ENCODE results near the gene FAM222B.
"Not testable (repeated sequence)": the region's sequence is repeated elsewhere in the genome, so short reads cannot be mapped to it uniquely, and the experiment has no call there.

FAM222B gene, protein sequence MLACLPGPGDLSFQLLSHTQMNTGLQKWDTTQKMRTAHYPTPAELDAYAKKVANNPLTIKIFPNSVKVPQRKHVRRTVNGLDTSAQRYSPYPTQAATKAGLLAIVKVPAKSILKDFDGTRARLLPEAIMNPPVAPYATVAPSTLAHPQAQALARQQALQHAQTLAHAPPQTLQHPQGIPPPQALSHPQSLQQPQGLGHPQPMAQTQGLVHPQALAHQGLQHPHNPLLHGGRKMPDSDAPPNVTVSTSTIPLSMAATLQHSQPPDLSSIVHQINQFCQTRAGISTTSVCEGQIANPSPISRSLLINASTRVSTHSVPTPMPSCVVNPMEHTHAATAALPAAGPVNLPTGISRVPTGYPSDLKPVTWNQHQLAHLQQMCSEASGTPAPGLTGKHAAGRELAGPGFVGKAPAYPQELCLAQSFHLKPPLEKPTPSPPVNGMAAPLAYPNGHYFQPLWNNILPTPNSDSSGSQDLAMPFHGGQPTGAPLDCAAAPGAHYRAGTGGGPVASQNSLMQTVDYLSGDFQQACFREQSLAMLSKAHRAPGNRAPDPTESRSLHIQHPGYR

DNA sequence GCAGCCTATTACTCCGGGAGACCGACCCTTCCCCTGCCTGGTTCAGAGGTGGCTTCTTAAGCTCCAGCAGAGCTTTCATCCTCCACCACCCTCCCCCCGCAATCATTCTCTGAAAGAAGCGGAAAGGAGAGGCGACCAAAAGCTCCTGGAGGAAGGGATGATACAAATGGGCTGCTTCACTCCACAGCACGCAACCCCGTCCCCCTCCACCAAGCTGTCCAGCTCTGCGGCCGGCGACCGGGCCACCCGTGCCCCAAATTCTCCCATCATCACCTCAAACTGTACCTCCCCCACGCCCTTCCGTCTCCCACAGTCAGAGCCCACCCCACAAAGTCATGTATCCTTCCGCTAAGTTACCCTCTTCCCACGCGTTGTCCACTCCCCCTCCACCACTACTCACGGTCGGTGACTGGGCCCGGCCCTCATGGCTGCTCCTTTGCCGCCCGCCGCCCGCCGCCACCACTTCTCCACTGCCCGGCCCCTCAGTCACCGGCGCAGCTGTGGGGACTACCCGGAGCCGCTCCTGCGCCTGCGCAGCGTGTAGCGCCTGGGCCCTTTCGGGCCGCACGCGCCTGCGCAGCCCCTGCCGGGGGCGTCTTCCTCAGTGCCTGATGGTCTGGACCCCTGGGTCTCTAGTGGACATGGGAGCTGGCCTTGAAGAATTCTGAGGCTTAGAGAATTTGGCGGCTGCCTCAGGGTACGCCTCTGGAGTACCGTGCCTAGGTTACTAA is at the start of gene FAM222B:
TSS of gene FAM222B (minus strand) at position 509 of the 731 bp plus-strand sequence. CDS start 76,123 bp downstream, outside the sequence.
- DNase-seq (ENCODE audit: low read depth): peak; percentile 71

DNA sequence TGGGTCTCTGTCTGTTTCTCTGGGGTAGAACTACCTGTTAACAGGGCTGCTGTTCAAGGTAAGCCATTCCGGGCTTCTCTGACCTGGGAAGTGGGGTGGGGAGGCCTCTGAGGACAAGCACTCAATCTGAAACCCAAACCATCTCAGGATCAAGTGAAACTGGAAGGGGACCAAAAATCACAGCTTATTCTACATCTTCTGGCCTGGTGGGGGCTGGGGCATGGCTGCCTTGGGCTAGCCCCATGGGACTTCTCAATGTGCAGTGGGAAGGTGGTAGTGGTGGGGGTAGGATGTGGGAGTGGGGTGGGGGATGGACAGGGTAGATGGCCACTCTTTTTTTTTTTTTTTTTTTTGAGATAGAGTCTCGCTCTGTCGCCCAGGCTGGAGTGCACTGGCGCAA is 49.4 kb upstream of the FAM222B start:
- no peak for DNase-seq (ENCODE audit: low read depth)

GRCh38 chr17:28891201-28891600 is 48.6 kb upstream of the FAM222B start:
- DNase-seq (ENCODE audit: low read depth): no peak

- DNase-seq (ENCODE audit: low read depth): no peak
Measured at GRCh38 chr17:28889996-28890395, 47.4 kb upstream of the FAM222B start.

- no peak for DNase-seq (ENCODE audit: low read depth)
Measured at GRCh38 chr17:28888832-28889231, 46.2 kb upstream of the FAM222B start.

GRCh38 chr17:28887871-28888471 is 45.4 kb upstream of the FAM222B start:
- no peak for DNase-seq (ENCODE audit: low read depth)

GRCh38 chr17:28885951-28886350 is 43.4 kb upstream of the FAM222B start:
- DNase-seq (ENCODE audit: low read depth): no peak

DNA sequence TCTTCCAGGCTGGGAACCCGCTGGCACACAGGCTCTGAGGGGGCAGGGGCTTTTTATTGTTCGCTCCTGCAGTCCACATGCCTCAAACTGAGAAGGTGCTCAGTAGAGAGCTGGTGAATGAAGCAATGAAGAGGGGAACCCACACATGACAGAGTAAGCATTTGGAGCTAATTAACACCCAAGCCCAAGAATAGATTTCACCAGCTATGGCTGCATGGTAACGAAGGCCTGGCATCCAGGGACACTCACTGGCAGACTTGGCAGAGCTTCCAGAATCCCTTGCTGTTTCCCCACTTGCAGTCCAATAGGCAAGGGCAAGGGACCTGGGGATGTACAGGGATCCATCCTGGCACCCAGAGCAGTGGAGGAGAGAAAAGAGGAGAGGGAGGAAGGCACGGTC is 42.8 kb upstream of the FAM222B start:
- no peak for DNase-seq (ENCODE audit: low read depth)

DNA sequence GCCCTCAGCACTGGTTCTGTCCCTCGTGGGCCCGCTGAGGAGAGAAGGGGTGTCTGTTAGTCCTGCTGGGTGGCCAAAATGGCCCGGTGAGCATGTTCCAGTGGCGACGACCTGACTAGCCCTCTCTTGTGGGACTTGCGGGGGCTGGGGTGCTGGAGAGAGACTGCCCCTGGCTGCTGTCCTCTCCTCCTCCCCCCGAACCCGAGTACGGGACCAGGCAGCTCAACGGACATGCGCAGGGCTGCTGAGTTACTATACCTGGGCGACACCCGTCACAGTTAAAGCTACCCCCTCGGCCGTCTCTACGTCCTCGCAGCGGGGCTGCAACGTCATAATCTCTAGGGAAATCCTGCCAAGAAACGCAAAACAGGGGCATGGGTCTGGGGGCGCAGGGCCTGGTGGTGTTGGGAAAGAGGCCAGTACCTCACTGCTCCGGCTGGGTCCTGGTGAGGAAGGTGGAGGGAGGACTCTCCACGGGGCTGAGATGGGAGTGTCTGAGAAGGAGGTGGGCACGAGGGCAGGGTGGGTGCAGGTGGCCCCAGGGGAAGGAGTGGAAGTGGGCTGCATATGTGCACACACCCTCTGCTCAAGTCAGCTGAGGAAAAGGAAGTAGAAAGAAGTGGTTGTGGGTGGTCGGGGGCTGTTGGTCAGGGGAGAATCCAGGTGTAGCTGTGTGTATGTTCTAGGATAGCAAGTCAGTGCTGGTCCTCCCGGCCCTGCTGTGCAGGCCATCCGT is 41.5 kb upstream of the FAM222B start:
- no peak for DNase-seq (ENCODE audit: low read depth)

GRCh38 chr17:28882154-28882895 is 39.7 kb upstream of the FAM222B start:
- no peak for DNase-seq (ENCODE audit: low read depth)

GRCh38 chr17:28881533-28882056 is 39.0 kb upstream of the FAM222B start:
- no peak for DNase-seq (ENCODE audit: low read depth)

DNA sequence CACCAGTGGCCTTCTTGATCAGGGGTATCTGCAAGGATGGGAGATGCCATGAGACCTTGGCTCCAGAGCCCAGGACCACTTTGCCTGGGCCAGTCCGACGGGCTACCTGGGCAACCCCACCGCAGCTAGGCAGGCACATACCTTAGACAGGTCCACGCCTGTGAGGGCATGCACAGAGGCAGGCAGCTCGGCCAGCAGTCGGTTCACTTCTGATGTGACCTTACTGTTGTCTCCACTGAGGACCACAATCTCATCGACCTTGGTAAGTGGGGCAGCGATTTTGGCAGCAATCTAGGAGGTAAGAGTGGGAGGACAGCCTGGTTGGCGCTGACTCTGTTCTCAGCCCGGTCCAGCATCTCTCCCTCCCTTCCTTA is 38.0 kb upstream of the FAM222B start:
- no peak for DNase-seq (ENCODE audit: low read depth)

GRCh38 chr17:28879886-28880571 is 37.4 kb upstream of the FAM222B start:
- DNase-seq (ENCODE audit: low read depth): no peak

DNA sequence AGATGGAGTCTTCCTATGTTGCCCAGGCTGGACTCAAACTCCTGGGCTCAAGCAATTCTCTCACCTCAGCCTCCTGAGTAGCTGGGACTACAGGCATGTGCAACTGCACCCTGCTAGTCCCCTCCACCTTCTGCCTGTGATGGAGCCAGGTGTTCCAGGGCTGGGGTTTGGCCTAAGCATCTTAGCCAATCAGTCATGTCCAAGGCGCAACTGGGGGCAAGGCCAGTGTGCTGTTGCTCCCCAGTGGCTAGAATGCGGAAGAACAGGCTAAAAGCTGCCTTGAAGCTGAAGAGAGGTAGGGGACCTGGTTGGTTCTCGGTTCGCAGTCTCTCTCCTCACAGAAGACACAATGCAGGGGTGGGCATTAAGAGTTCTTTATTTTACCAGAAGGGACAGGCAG is 36.4 kb upstream of the FAM222B start:
- DNase-seq (ENCODE audit: low read depth): no peak

GRCh38 chr17:28878158-28878910 is 35.7 kb upstream of the FAM222B start:
- DNase-seq (ENCODE audit: low read depth): no peak

DNA sequence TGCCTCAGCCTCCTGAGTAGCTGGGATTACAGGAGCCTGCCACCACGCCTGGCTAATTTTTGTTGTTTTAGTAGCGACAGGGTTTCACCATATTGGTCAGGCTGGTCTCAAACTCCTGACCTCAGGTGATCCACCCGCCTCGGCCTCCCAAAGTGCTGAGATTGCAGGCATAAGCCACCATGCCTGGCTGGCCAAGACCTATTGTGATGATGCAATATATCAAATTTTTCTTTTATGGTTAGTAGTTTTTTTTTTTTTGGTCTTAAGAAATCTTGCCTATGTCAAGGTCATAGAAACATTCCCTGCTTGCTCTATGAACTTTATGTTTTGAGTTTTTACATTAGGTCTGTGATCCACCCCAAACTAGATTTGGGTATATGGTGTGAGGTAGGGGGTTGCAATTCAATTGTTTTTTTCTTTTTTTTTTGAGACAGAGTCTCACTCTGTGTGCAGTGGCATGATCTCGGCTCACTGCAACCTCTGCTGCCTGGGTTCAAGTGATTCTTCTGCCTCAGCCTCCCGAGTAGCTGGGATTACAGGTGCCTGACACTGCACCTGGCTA is 34.6 kb upstream of the FAM222B start:
- not testable (repeated sequence) for DNase-seq (ENCODE audit: low read depth)

- no peak for DNase-seq (ENCODE audit: low read depth)
Measured at GRCh38 chr17:28875848-28876550, 33.4 kb upstream of the FAM222B start.

- DNase-seq (ENCODE audit: low read depth): no peak
Measured at GRCh38 chr17:28874750-28875149, 32.2 kb upstream of the FAM222B start.

DNA sequence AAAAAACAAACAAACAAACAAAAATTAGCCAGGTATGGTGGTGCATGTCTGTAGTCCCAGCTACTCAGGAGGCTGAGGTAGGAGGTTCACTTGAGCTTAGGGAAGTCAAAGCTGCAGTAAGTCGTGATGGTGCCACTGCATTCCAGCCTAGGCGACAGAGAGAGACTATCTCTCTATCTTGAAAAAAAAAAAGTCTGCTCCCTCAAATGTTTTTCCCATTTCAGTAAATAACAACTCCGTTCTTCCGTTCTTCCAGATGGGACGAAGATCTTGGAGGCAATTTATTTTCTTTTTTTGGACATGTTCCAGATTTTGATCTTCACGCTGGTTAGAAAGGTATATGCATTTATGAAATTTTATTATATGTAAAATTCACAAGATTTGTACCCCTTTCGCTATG is 31.2 kb upstream of the FAM222B start:
- no peak for DNase-seq (ENCODE audit: low read depth)

All from stimulated activated CD8-positive, alpha-beta memory T cell treated with anti-CD3 and anti-CD28 coated beads, Interleukin-7, amount 100 ng/mL, for 24 hours (primary cell).